ENCODE measurements around the gene CHD2. TPM values are rescaled to one million over a fixed set of nuclear protein-coding genes. Genes with fewer than 3 reads are reported as not detected.

The CHD2 gene
- total and polyA plus RNA-seq, 2 donors (not counting 3 experiments of a cell fraction or from before 2014, with no cell fraction given) = 53.8 to 97.9 TPM

GRCh38 chr15:92936693-92937092, 36.6 kb downstream of the CHD2 start:
- no peak for DNase-seq (ENCODE audit: low read depth, low spot score)
- dilution Hi-C loops (cut with MboI; ENCODE audit: extremely low pct_ligation_motif_present, low sequenced_read_pairs) (no loop called here), intact Hi-C loops (cut with micrococcal nuclease) (no loop called here)
- Histone ChIP-seq H3K9me1 (replicated peaks; ENCODE audit: control insufficient read depth, extremely low read depth, insufficient read depth, low read length) (no peaks in the 10 kb centered on the region), H3K27me3 (ENCODE audit: control insufficient read depth in 2 of 2, insufficient read depth in 2 of 2, low read length in 2 of 2) (no peaks in the 10 kb centered on the region), H2AFZ (ENCODE audit: low read depth, low read length) (no peak overlapping the region), H3K9ac (replicated peaks; ENCODE audit: extremely low read depth, insufficient read depth, low read length) (no peak overlapping the region), H3K27ac (ENCODE audit: insufficient read depth, low read depth, low read length) (no peak overlapping the region), H4K20me1 (replicated peaks; ENCODE audit: control insufficient read depth, extremely low read depth, insufficient read depth, low read length) (no peaks in the 10 kb centered on the region), H3K79me2 (ENCODE audit: control insufficient read depth, insufficient read depth, low read length) (peaks cover 63% of the 10 kb centered on the region), H3K4me3 (replicated peaks in 1 of 3; ENCODE audit: insufficient read depth in 1 of 3, low read depth in 1 of 3, low read length in 3 of 3) (no peak overlapping the region), H3K9me3 (replicated peaks; ENCODE audit: control insufficient read depth, insufficient read depth, low read length) (no peaks in the 10 kb centered on the region), H3K36me3 (ENCODE audit: control insufficient read depth in 2 of 2, extremely low read depth in 1 of 2, insufficient read depth in 2 of 2, low read length in 2 of 2) (peaks cover 30 to 37% of the 10 kb centered on the region in 2 experiments), H3K4me2 (ENCODE audit: insufficient read depth, low read length) (no peak overlapping the region), H3K4me1 (ENCODE audit: control insufficient read depth, extremely low read depth, insufficient read depth, low read length) (no peaks in the 10 kb centered on the region)
- FAIRE-seq = no peak
- POLR2A ChIA-PET = no interaction called here
- TF ChIP-seq EZH2 (IDR thresholded peaks at IDR 0.05; ENCODE audit: borderline replicate concordance, low read depth, low read length, severe bottlenecking) (no peak), FOS (IDR thresholded peaks at IDR 0.05; ENCODE audit: borderline replicate concordance, insufficient read depth, low read length) (no peak), JUN (IDR thresholded peaks at IDR 0.05; ENCODE audit: borderline replicate concordance, insufficient read depth, insufficient read length, low read depth) (no peak), CTCF (IDR thresholded peaks at IDR 0.05; ENCODE audit: extremely low read depth in 1 of 2, insufficient read depth in 1 of 2, low read depth in 1 of 2, low read length in 2 of 2) (no peak), MYC (IDR thresholded peaks at IDR 0.05; ENCODE audit: low read depth, low read length) (no peak), GATA2 (IDR thresholded peaks at IDR 0.05; ENCODE audit: insufficient read depth, insufficient read length, low read depth, low read length) (no peak), POLR2A (IDR thresholded peaks at IDR 0.05; ENCODE audit: low read depth, low read length) (no peak), POLR2AphosphoS5 (IDR thresholded peaks at IDR 0.05; ENCODE audit: insufficient read depth, low read depth, low read length) (no peak)
- BruUV-seq (replicated peaks) = no TSS peak
- CTCF ChIA-PET = interaction anchor here (0.8 to 1.9 kb wide), 3 partner anchors 16 to 139 kb away, joined by 3 to 6 read pairs (median 5); no protein-coding TSS in a partner anchor
